GM12878 (cell line): Measurements from ENCODE around the gene ERCC4. TPM values are rescaled to one million over a fixed set of nuclear protein-coding genes. Genes with fewer than 3 reads are reported as not detected.

ENCODE experiments used
- ATAC-seq: fragments of 200-7000 bp; cut with Tn5 transposase; 3 replicates; pipeline ENCODE4 v1.9.1; 2020; ENCODE audit warnings: mild to moderate bottlenecking, moderate library complexity
- BruUV-seq: library from RNA; stranded (reverse); fragments of 400-500 nt; replicated peaks from 2 replicates; lab custom pipeline; 2021; lab: Mats Ljungman, UMichigan
- CTCF ChIA-PET: fragments of 300-600 bp; sonication (Branson Sonifier 250); formaldehyde crosslinking; extraction: SDS; loops from one replicate; lab custom pipeline; 2021; ENCODE audit warnings: inconsistent platforms; lab: Yijun Ruan, JAX
- POLR2A ChIA-PET: fragments of 350-600 bp; formaldehyde crosslinking; extraction: SDS; loops from one replicate; lab custom pipeline; 2021; ENCODE audit warnings: inconsistent platforms; lab: Charles Lee
- RAD21 ChIA-PET: fragments of 300-600 bp; sonication (Branson Sonifier 250); formaldehyde crosslinking; loops from one replicate; lab custom pipeline; 2023; ENCODE audit warnings: antibody characterized with exemption; ENCODE audit not compliant: unreplicated experiment; lab: Charles Lee
- SMC1A ChIA-PET: fragments of 300-600 bp; sonication (Branson Sonifier 250); formaldehyde crosslinking; loops from one replicate; lab custom pipeline; 2023; ENCODE audit not compliant: unreplicated experiment, uncharacterized antibody; lab: Charles Lee
- DNase-seq: peaks from one replicate; pipeline ENCODE4 v3.0.0-alpha.2; 2011; ENCODE audit warnings: low read depth, low spot score
- FAIRE-seq: peaks from 3 replicates; lab custom pipeline; 2011; peaks lifted over from hg19 to GRCh38; lab: Jason Lieb, UNC
- H2AFZ ChIP-seq: 2 replicates; pipeline ENCODE4 v1.6.0; 2011; ENCODE audit warnings: low read depth, low read length, control low read depth; ENCODE audit not compliant: control insufficient read depth
- H3K27ac ChIP-seq: 2 replicates; pipeline ENCODE4 v1.5.1; 2011; ENCODE audit warnings: control low read depth; ENCODE audit not compliant: control insufficient read depth, insufficient read depth
- H3K27me3 ChIP-seq, 2 experiments: replicated peaks in 1 of 2; 2 replicates each; pipeline versions ENCODE4 v1.6.0 to v1.6.1; 2011; ENCODE audit warnings: low read length in 1 of 2; ENCODE audit not compliant: control insufficient read depth in 2 of 2, insufficient read depth in 2 of 2
- H3K36me3 ChIP-seq, 2 experiments: 2 replicates each; pipeline ENCODE4 v1.5.1; 2011; ENCODE audit warnings: low read length in 1 of 2; ENCODE audit not compliant: control insufficient read depth in 2 of 2, insufficient read depth in 2 of 2
- H3K4me1 ChIP-seq: 2 replicates; pipeline ENCODE4 v1.6.1; 2011; ENCODE audit warnings: mild to moderate bottlenecking, low read length, moderate library complexity, mixed read lengths; ENCODE audit not compliant: control insufficient read depth, insufficient read depth
- H3K4me2 ChIP-seq: 2 replicates; pipeline ENCODE4 v1.6.0; 2011; ENCODE audit warnings: control low read depth; ENCODE audit not compliant: control insufficient read depth, insufficient read depth
- H3K4me3 ChIP-seq: fragments of 200-600 bp; sonication (generic); 2 replicates; pipeline ENCODE4 v1.5.1; 2016
- H3K79me2 ChIP-seq: 2 replicates; pipeline ENCODE4 v1.6.0; 2011; ENCODE audit warnings: low read length; ENCODE audit not compliant: control insufficient read depth, insufficient read depth
- H3K9ac ChIP-seq: 2 replicates; pipeline ENCODE4 v1.8.0; 2011; ENCODE audit warnings: low read length, control low read depth, mixed read lengths; ENCODE audit not compliant: control insufficient read depth, insufficient read depth
- H3K9me3 ChIP-seq: replicated peaks from 3 replicates; pipeline ENCODE4 v1.5.1; 2011; ENCODE audit warnings: mild to moderate bottlenecking, low read length; ENCODE audit not compliant: control insufficient read depth, insufficient read depth
- H4K20me1 ChIP-seq: 2 replicates; pipeline ENCODE4 v1.6.0; 2011; ENCODE audit not compliant: control insufficient read depth, insufficient read depth
- BRCA1 ChIP-seq: IDR thresholded peaks from 2 replicates; pipeline ENCODE4 v1.6.1; 2011; ENCODE audit warnings: low read depth, low read length, improper control_type of control experiment
- CEBPB ChIP-seq, 2 experiments: fragments of 150-350 bp in 1 of 2; IDR thresholded peaks; 2 replicates each; pipeline ENCODE4 v1.6.1; 2012 to 2014; ENCODE audit warnings: low read depth in 2 of 2, low read length in 2 of 2, borderline replicate concordance in 1 of 2, inconsistent platforms in 1 of 2
- FOS ChIP-seq: IDR thresholded peaks from 3 replicates; pipeline ENCODE4 v1.6.1; 2011; ENCODE audit warnings: borderline replicate concordance; ENCODE audit not compliant: insufficient read length; ENCODE audit errors: extremely low read depth
- HCFC1 ChIP-seq: fragments of 150-350 bp; IDR thresholded peaks from 2 replicates; pipeline ENCODE4 v1.6.1; 2014; ENCODE audit warnings: low read length
- IRF4 ChIP-seq: IDR thresholded peaks from 2 replicates; pipeline ENCODE4 v1.6.1; 2011; ENCODE audit warnings: low read depth, low read length
- JUND ChIP-seq: IDR thresholded peaks from 2 replicates; pipeline ENCODE4 v1.6.1; 2012; ENCODE audit warnings: low read depth, mild to moderate bottlenecking, low read length, improper control_type of control experiment, moderate library complexity
- MTA2 ChIP-seq: fragments of 450-650 bp; IDR thresholded peaks from 2 replicates; pipeline ENCODE4 v1.6.1; 2016; ENCODE audit warnings: low read depth, mild to moderate bottlenecking, moderate library complexity
- MYB ChIP-seq: fragments of 150-350 bp; IDR thresholded peaks from 2 replicates; pipeline ENCODE4 v1.6.1; 2014; ENCODE audit warnings: mild to moderate bottlenecking, low read depth, low read length, borderline replicate concordance
- NFXL1 ChIP-seq: fragments of 450-650 bp; IDR thresholded peaks from 2 replicates; pipeline ENCODE4 v1.6.1; 2017; ENCODE audit warnings: antibody characterized with exemption, mild to moderate bottlenecking, borderline replicate concordance
- NKRF ChIP-seq: fragments of 450-650 bp; conservative IDR thresholded peaks from 2 replicates; pipeline ENCODE4 v1.6.1; 2017; ENCODE audit warnings: mild to moderate bottlenecking, moderate library complexity
- NR2F1 ChIP-seq: fragments of 450-650 bp; conservative IDR thresholded peaks from 2 replicates; pipeline ENCODE4 v1.6.1; 2017; ENCODE audit warnings: mild to moderate bottlenecking
- PAX5 ChIP-seq: IDR thresholded peaks from 2 replicates; pipeline ENCODE4 v1.6.1; 2011; ENCODE audit warnings: low read depth, low read length, borderline replicate concordance
- POU2F2 ChIP-seq: IDR thresholded peaks from 3 replicates; pipeline ENCODE4 v1.6.1; 2011; ENCODE audit warnings: low read depth, mild to moderate bottlenecking, low read length, borderline replicate concordance
- RAD21 ChIP-seq: IDR thresholded peaks from 2 replicates; pipeline ENCODE4 v1.6.1; 2011; ENCODE audit warnings: mild to moderate bottlenecking, low read depth, low read length, moderate library complexity; ENCODE audit not compliant: insufficient read depth
- RUNX3 ChIP-seq: IDR thresholded peaks from 2 replicates; pipeline ENCODE4 v1.6.1; 2012; ENCODE audit warnings: low read length, inconsistent platforms
- USF1 ChIP-seq: IDR thresholded peaks from 2 replicates; pipeline ENCODE4 v1.6.1; 2011; ENCODE audit warnings: borderline replicate concordance, low read depth, mild to moderate bottlenecking, moderate library complexity, mixed read lengths, low read length; ENCODE audit not compliant: insufficient read depth; ENCODE audit errors: extremely low read length
- WRNIP1 ChIP-seq: IDR thresholded peaks from 2 replicates; pipeline ENCODE4 v1.6.1; 2011; ENCODE audit warnings: low read depth, low read length, improper control_type of control experiment, borderline replicate concordance
- WGBS: methylation state at CpG from one replicate; pipeline ENCODE4 v1.1.6; 2016; ENCODE audit warnings: low lambda C conversion rate; ENCODE audit not compliant: insufficient replicate concordance, insufficient coverage; ENCODE audit errors: missing lambda C conversion rate; 5-methylcytosine and 5-hydroxymethylcytosine counted together
- in situ Hi-C: fragments of 300-500 bp; cut with MboI; formaldehyde crosslinking; loops from 9 replicates; pipeline ENCODE4 v1.14.3; 2018; ENCODE audit warnings: mixed read lengths
- intact Hi-C: fragments of 100-400 bp; cut with micrococcal nuclease; formaldehyde crosslinking; loops from one replicate; pipeline ENCODE4 v1.14.2; 2022; ENCODE audit not compliant: unreplicated experiment
- polyA plus RNA-seq, 11 experiments: library from polyadenylated mRNA; depleted of rRNA in 4 of 11; unstranded in 6 of 11; stranded (reverse) in 5 of 11; fragments of >200 nt; fragmentation: Nextera tagmentation in 4 of 11; fragmentation: Illumina TruSeq in 1 of 11; extraction: Ambion mirVana in 4 of 11; extraction: Trizol in 1 of 11; gene quantifications; 1 replicate in 1 of 11; 2 replicates in 10 of 11; pipeline versions ENCODE4 v1.2.1 to v1.2.3, GENCODE V29; 2011 to 2016; ENCODE audit warnings: inconsistent platforms in 2 of 11, missing spikeins in 2 of 11, low read depth in 1 of 11
- total RNA-seq, 4 experiments: library from RNA; depleted of rRNA in 3 of 4; stranded (reverse); fragments of >200 nt in 3 of 4; fragmentation: Illumina TruSeq in 1 of 4; extraction: Trizol in 1 of 4; gene quantifications; 2 replicates each; pipeline versions ENCODE4 v1.2.1 to v1.2.3, GENCODE V29; 2013 to 2021
- TF ChIP-seq, protein P1 (sequence below): fragments of 450-650 bp; IDR thresholded peaks from 2 replicates; pipeline ENCODE4 v1.6.1; 2017; ENCODE audit warnings: mild to moderate bottlenecking, low read depth, inconsistent platforms; ENCODE audit not compliant: poor library complexity, severe bottlenecking

ERCC4 gene
- total and polyA plus RNA-seq, 10 of the 15 experiments (the other 5 are each of a cell fraction or from before 2014, with no cell fraction given) = 4.7 to 24.6 (median 8.9) TPM

DNA sequence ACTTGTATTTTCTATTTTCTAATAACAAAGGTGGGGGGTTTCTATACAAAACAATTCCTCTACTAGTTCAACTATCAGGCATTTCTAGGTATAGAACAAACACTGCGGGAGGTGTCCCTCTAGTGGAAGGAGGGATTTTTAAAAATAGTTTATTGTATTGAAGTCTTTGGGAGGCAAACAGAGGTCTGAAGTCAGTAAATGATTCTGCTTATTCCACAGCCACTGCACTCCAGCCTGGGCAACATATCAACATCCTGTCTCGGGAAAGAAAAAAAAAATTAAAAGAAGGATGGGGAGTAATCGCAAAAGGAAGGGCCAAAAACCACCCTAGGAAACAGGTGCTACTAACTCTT, 648 bp upstream of the ERCC4 start (continued):
- TF ChIP-seq WRNIP1 (no peak), USF1 (no peak), RAD21 (peak; percentile 61), MTA2 (no peak), PAX5 (no peak), BRCA1 (no peak), RUNX3 (no peak), FOS (no peak), IRF4 (no peak)
- TF ChIP-seq, protein P1, sequence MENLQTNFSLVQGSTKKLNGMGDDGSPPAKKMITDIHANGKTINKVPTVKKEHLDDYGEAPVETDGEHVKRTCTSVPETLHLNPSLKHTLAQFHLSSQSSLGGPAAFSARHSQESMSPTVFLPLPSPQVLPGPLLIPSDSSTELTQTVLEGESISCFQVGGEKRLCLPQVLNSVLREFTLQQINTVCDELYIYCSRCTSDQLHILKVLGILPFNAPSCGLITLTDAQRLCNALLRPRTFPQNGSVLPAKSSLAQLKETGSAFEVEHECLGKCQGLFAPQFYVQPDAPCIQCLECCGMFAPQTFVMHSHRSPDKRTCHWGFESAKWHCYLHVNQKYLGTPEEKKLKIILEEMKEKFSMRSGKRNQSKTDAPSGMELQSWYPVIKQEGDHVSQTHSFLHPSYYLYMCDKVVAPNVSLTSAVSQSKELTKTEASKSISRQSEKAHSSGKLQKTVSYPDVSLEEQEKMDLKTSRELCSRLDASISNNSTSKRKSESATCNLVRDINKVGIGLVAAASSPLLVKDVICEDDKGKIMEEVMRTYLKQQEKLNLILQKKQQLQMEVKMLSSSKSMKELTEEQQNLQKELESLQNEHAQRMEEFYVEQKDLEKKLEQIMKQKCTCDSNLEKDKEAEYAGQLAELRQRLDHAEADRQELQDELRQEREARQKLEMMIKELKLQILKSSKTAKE = peak; percentile 52

DNA sequence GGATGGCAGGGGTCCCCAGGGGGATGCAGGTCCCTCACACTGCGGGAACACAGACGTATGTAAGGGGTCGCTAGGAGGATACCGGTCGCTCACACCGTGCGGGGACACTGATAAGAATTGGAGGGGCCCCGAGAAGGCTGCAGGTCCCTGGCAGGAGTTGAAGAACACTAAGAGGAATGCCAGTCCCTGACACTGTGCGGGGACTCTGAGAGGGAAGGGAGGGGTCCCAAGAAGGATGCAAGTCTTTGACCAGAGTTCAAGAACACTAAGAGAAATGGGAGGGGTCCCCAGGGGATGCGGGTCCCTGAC, 510 bp downstream of the ERCC4 start:
- peak overlapping the region; percentile 54 for H3K27ac ChIP-seq
- H3K4me3 ChIP-seq = peak overlapping the region; percentile 87
- peak overlapping the region; percentile 95 for H2AFZ ChIP-seq
- peak overlapping the region; percentile 90 for H3K9ac ChIP-seq
- no peaks in the 10 kb centered on the region for H3K9me3 ChIP-seq
- ChIA-PET RAD21 (interaction anchor here (0.7 to 1.4 kb wide), 12 partner anchors 18 to 1025 kb away, joined by 3 to 23 read pairs (median 3); no protein-coding TSS in a partner anchor), SMC1A (interaction anchor here (0.7 to 5.3 kb wide), 17 partner anchors 14 to 577 kb away, joined by 3 to 48 read pairs (median 4); no protein-coding TSS in a partner anchor), POLR2A (no interaction called here), CTCF (interaction anchor here (0.6 to 5.8 kb wide), 64 partner anchors 9 to 1385 kb away, joined by 3 to 57 read pairs (median 4); no protein-coding TSS in a partner anchor)
- DNase-seq (no peak), FAIRE-seq (no peak), ATAC-seq (peak; percentile 1; the same call in 2 of the 3 replicates)
- no TSS peak for BruUV-seq
- no peaks in the 10 kb centered on the region for H3K36me3 ChIP-seq
- H3K27me3 ChIP-seq = no peaks in the 10 kb centered on the region
- intact Hi-C loops = loop anchor here (5.0 kb wide), 3 partner anchors 37 to 272 kb away; no protein-coding TSS in a partner anchor
- in situ Hi-C loops = loop anchor here (5.0 kb wide), 3 partner anchors 327 to 607 kb away; no protein-coding TSS in a partner anchor
- H3K4me2 ChIP-seq = peak overlapping the region; percentile 96
- no peaks in the 10 kb centered on the region for H3K4me1 ChIP-seq
- H3K79me2 ChIP-seq = peaks cover 10% of the 10 kb centered on the region
- 0% methylated on average over 10 of the region's 10 CpGs for WGBS
- H4K20me1 ChIP-seq = no peaks in the 10 kb centered on the region
- TF ChIP-seq JUND = no peak
- no peak for TF ChIP-seq POU2F2
- no peak for TF ChIP-seq MYB
- TF ChIP-seq CEBPB (IDR thresholded peaks at IDR 0.05; ENCODE audit: borderline replicate concordance in 1 of 2, low read depth in 2 of 2, low read length in 2 of 2) = no peak
- TF ChIP-seq NR2F1 = 0 out of 2 replicates have a peak, but pooled peaks have one; percentile 14
- no peak for TF ChIP-seq NKRF
- TF ChIP-seq HCFC1 = no peak
- TF ChIP-seq NFXL1 = no peak
